Prostate gland (tissue), 2 donors: ENCODE results near the gene C2CD4D. TPM values are rescaled to one million over a fixed set of nuclear protein-coding genes. Genes with fewer than 3 reads are reported as not detected.

Experiments
- DNase-seq: peaks from one replicate; pipeline ENCODE4 v3.0.0-alpha.2; 2019; ENCODE audit warnings: low spot score
- H3K27ac ChIP-seq, 2 donors: fragments of 200-600 bp; sonication (generic); 2 replicates each; pipeline ENCODE4 v1.5.1; 2017 to 2019
- H3K27me3 ChIP-seq: fragments of 200-600 bp; sonication (generic); replicated peaks from 2 replicates; pipeline ENCODE4 v1.5.1; 2019; ENCODE audit not compliant: insufficient read depth
- H3K36me3 ChIP-seq, 2 donors: fragments of 200-600 bp; sonication (generic); 1 replicate in 1 of 2; 2 replicates in 1 of 2; pipeline versions ENCODE4 v1.5.1 to v1.8.1; 2017 to 2019
- H3K4me1 ChIP-seq: fragments of 200-600 bp; sonication (generic); replicated peaks from 2 replicates; pipeline ENCODE4 v1.5.1; 2019
- H3K4me3 ChIP-seq, 2 donors: fragments of 200-600 bp; sonication (generic); 2 replicates each; pipeline ENCODE4 v1.5.1; 2017 to 2019
- H3K9me3 ChIP-seq: fragments of 200-600 bp; sonication (generic); 2 replicates; pipeline ENCODE4 v1.5.1; 2017
- CTCF ChIP-seq, 4 experiments: fragments of 200-600 bp in 2 of 4; fragments of 450-650 bp in 2 of 4; sonication (generic) in 2 of 4; IDR thresholded peaks; 1 replicate in 3 of 4; 2 replicates in 1 of 4; pipeline ENCODE4 v1.5.1; 2016 to 2019; ENCODE audit warnings: antibody characterized with exemption in 4 of 4, mild to moderate bottlenecking in 2 of 4, moderate library complexity in 2 of 4
- POLR2A ChIP-seq: fragments of 450-650 bp; IDR thresholded peaks from one replicate; pipeline ENCODE4 v1.6.1; 2016; ENCODE audit warnings: antibody characterized with exemption, mild to moderate bottlenecking
- POLR2AphosphoS5 ChIP-seq: sonication (generic); formaldehyde crosslinking; IDR thresholded peaks from one replicate; pipeline ENCODE4 v1.6.1; 2017; ENCODE audit warnings: antibody characterized with exemption
- WGBS: methylation state at CpG from one replicate; pipeline ENCODE4 v1.1.5; 2018; 5-methylcytosine and 5-hydroxymethylcytosine counted together
- intact Hi-C: fragments of 100-400 bp; cut with DNase I; formaldehyde crosslinking; loops from one replicate; pipeline ENCODE4 v1.14.2; 2022
- total RNA-seq, 2 donors: library from RNA; depleted of rRNA; stranded (reverse); fragments of >200 nt; gene quantifications; one replicate each; pipeline ENCODE4 v1.1.0, GENCODE V29; 2016

C2CD4D gene
- total RNA-seq, 2 donors from 2014 or later = 2.0 to 2.8 TPM

GRCh38 chr1:151852733-151853132 is 13.1 kb upstream of the C2CD4D start:
- intact Hi-C loops = no loop called here
- Histone ChIP-seq H3K27me3 (no peaks in the 10 kb centered on the region), H3K27ac (no peak overlapping the region), H3K4me1 (no peaks in the 10 kb centered on the region), H3K36me3 (no peaks in the 10 kb centered on the region), H3K9me3 (no peaks in the 10 kb centered on the region), H3K4me3 (no peak overlapping the region)
- no peak for DNase-seq
- no peak for TF ChIP-seq POLR2A
- TF ChIP-seq CTCF (IDR thresholded peaks at IDR 0.05) = no peak
- TF ChIP-seq POLR2AphosphoS5 = no peak
- WGBS = 88% methylated on average over 4 of the region's 4 CpGs

- Histone ChIP-seq H3K27me3 (no peaks in the 10 kb centered on the region), H3K4me3 (no peak overlapping the region), H3K36me3 (no peaks in the 10 kb centered on the region), H3K27ac (no peak overlapping the region), H3K4me1 (no peaks in the 10 kb centered on the region), H3K9me3 (no peaks in the 10 kb centered on the region)
- WGBS = 43% methylated on average over 8 of the region's 8 CpGs
- intact Hi-C loops = no loop called here
- no peak for DNase-seq
- no peak for TF ChIP-seq POLR2AphosphoS5
These were observed 12.3 kb upstream of the C2CD4D start for GRCh38 chr1:151851886-151852285.

GRCh38 chr1:151849871-151850270 is 10.3 kb upstream of the C2CD4D start:
- H3K27ac ChIP-seq = no peak overlapping the region
- no peaks in the 10 kb centered on the region for H3K4me1 ChIP-seq
- no peaks in the 10 kb centered on the region for H3K9me3 ChIP-seq
- H3K36me3 ChIP-seq = no peaks in the 10 kb centered on the region
- no peak for DNase-seq
- no peaks in the 10 kb centered on the region for H3K27me3 ChIP-seq
- H3K4me3 ChIP-seq = no peak overlapping the region
- intact Hi-C loops = no loop called here
- no peak for TF ChIP-seq CTCF (IDR thresholded peaks at IDR 0.05)
- TF ChIP-seq POLR2AphosphoS5 = no peak
- no peak for TF ChIP-seq POLR2A

GRCh38 chr1:151849126-151849525 is 9.5 kb upstream of the C2CD4D start:
- Histone ChIP-seq H3K27me3 (no peaks in the 10 kb centered on the region), H3K9me3 (no peaks in the 10 kb centered on the region), H3K4me3 (no peak overlapping the region), H3K27ac (no peak overlapping the region), H3K4me1 (no peaks in the 10 kb centered on the region), H3K36me3 (no peaks in the 10 kb centered on the region)
- WGBS = 51% methylated on average over 3 of the region's 3 CpGs
- intact Hi-C loops = no loop called here
- DNase-seq = no peak
- TF ChIP-seq CTCF (IDR thresholded peaks at IDR 0.05) = no peak
- no peak for TF ChIP-seq POLR2A
- TF ChIP-seq POLR2AphosphoS5 = no peak

- Histone ChIP-seq H3K27me3 (no peaks in the 10 kb centered on the region), H3K4me1 (no peaks in the 10 kb centered on the region), H3K4me3 (no peak overlapping the region), H3K36me3 (no peaks in the 10 kb centered on the region), H3K9me3 (no peaks in the 10 kb centered on the region), H3K27ac (no peak overlapping the region)
- DNase-seq = no peak
- TF ChIP-seq POLR2A = no peak
- no peak for TF ChIP-seq CTCF (IDR thresholded peaks at IDR 0.05)
- TF ChIP-seq POLR2AphosphoS5 = no peak
- intact Hi-C loops = no loop called here
- WGBS = 63% methylated on average over 11 of the region's 11 CpGs
These were observed 8.4 kb upstream of the C2CD4D start for GRCh38 chr1:151847867-151848596.
